Measurements from ENCODE around the gene CDHR3.
"Not testable (repeated sequence)": the region's sequence is repeated elsewhere in the genome, so short reads cannot be mapped to it uniquely, and the experiment has no call there.

The CDHR3 gene

GRCh38 chr7:106003525-106004064, 40.5 kb downstream of the CDHR3 start:
- Histone ChIP-seq H3K4me3 (IDR thresholded peaks at IDR 0.05; ENCODE audit: insufficient read depth, low read depth, low read length) (no peak overlapping the region), H3K27ac (no peak overlapping the region), H3K4me2 (no peak overlapping the region), H3K9ac (no peak overlapping the region), H4K20me1 (ENCODE audit: insufficient read depth) (no peaks in the 10 kb centered on the region), H2AFZ (ENCODE audit: low read depth) (no peak overlapping the region), H3K36me3 (ENCODE audit: insufficient read depth) (no peaks in the 10 kb centered on the region), H3K4me1 (ENCODE audit: low read depth, poor library complexity, severe bottlenecking) (no peaks in the 10 kb centered on the region), H3K79me2 (ENCODE audit: insufficient read depth, low read depth) (no peaks in the 10 kb centered on the region), H3K27me3 (ENCODE audit: insufficient read depth, low read depth) (no peaks in the 10 kb centered on the region)
- TF ChIP-seq CTCF (conservative IDR thresholded peaks at IDR 0.05; ENCODE audit: low read depth, low read length), result no peak

- Histone ChIP-seq H3K4me3 (IDR thresholded peaks at IDR 0.05; ENCODE audit: insufficient read depth, low read depth, low read length) (no peak overlapping the region), H3K27ac (no peak overlapping the region), H3K27me3 (ENCODE audit: insufficient read depth, low read depth) (no peaks in the 10 kb centered on the region), H3K79me2 (ENCODE audit: insufficient read depth, low read depth) (no peaks in the 10 kb centered on the region), H3K36me3 (ENCODE audit: insufficient read depth) (no peaks in the 10 kb centered on the region), H3K4me2 (no peak overlapping the region), H2AFZ (ENCODE audit: low read depth) (no peak overlapping the region), H3K4me1 (ENCODE audit: low read depth, poor library complexity, severe bottlenecking) (peaks cover 27% of the 10 kb centered on the region), H3K9ac (no peak overlapping the region), H4K20me1 (ENCODE audit: insufficient read depth) (no peaks in the 10 kb centered on the region)
- no peak for TF ChIP-seq CTCF (conservative IDR thresholded peaks at IDR 0.05; ENCODE audit: low read depth, low read length)
Measured at GRCh38 chr7:106006906-106007305, 43.8 kb downstream of the CDHR3 start.

- peaks cover 31% of the 10 kb centered on the region for H3K4me1 ChIP-seq (ENCODE audit: low read depth, poor library complexity, severe bottlenecking)
- H3K9ac ChIP-seq; H3K4me3 ChIP-seq (IDR thresholded peaks at IDR 0.05; ENCODE audit: insufficient read depth, low read depth, low read length); H3K4me2 ChIP-seq; H4K20me1 ChIP-seq (ENCODE audit: insufficient read depth); H3K27ac ChIP-seq; H3K27me3 ChIP-seq (ENCODE audit: insufficient read depth, low read depth); H3K79me2 ChIP-seq (ENCODE audit: insufficient read depth, low read depth); H3K36me3 ChIP-seq (ENCODE audit: insufficient read depth); H2AFZ ChIP-seq (ENCODE audit: low read depth): not testable (repeated sequence)
Measured at GRCh38 chr7:106007796-106008195, 44.7 kb downstream of the CDHR3 start.

- H3K4me1 ChIP-seq (ENCODE audit: low read depth, poor library complexity, severe bottlenecking), result peaks cover 43% of the 10 kb centered on the region
- no peaks in the 10 kb centered on the region for H3K79me2 ChIP-seq (ENCODE audit: insufficient read depth, low read depth)
- H3K4me3 ChIP-seq (IDR thresholded peaks at IDR 0.05; ENCODE audit: insufficient read depth, low read depth, low read length), result no peak overlapping the region
- peak overlapping the region; percentile 53 for H2AFZ ChIP-seq (ENCODE audit: low read depth)
- peak overlapping the region; percentile 52 for H3K4me2 ChIP-seq
- H3K36me3 ChIP-seq (ENCODE audit: insufficient read depth), result no peaks in the 10 kb centered on the region
- H4K20me1 ChIP-seq (ENCODE audit: insufficient read depth), result no peaks in the 10 kb centered on the region
- no peaks in the 10 kb centered on the region for H3K27me3 ChIP-seq (ENCODE audit: insufficient read depth, low read depth)
- H3K9ac ChIP-seq, result no peak overlapping the region
- peak; percentile 96 for TF ChIP-seq CTCF (conservative IDR thresholded peaks at IDR 0.05; ENCODE audit: low read depth, low read length)
- H3K27ac ChIP-seq, result no peak overlapping the region
Measured at GRCh38 chr7:106009503-106010226, 46.6 kb downstream of the CDHR3 start.

- H3K36me3 ChIP-seq (ENCODE audit: insufficient read depth), result no peaks in the 10 kb centered on the region
- H3K27ac ChIP-seq, result no peak overlapping the region
- no peak for TF ChIP-seq CTCF (conservative IDR thresholded peaks at IDR 0.05; ENCODE audit: low read depth, low read length)
- no peak overlapping the region for H3K9ac ChIP-seq
- no peak overlapping the region for H2AFZ ChIP-seq (ENCODE audit: low read depth)
- H3K4me2 ChIP-seq, result no peak overlapping the region; the same call in 1 of the 2 replicates
- H3K27me3 ChIP-seq (ENCODE audit: insufficient read depth, low read depth), result no peaks in the 10 kb centered on the region
- no peak overlapping the region for H3K4me3 ChIP-seq (IDR thresholded peaks at IDR 0.05; ENCODE audit: insufficient read depth, low read depth, low read length)
- H4K20me1 ChIP-seq (ENCODE audit: insufficient read depth), result no peaks in the 10 kb centered on the region
- no peaks in the 10 kb centered on the region for H3K79me2 ChIP-seq (ENCODE audit: insufficient read depth, low read depth)
- H3K4me1 ChIP-seq (ENCODE audit: low read depth, poor library complexity, severe bottlenecking), result peaks cover 49% of the 10 kb centered on the region
Measured at GRCh38 chr7:106010331-106010730, 47.3 kb downstream of the CDHR3 start.
